Loucy (cell line): ENCODE measurements around the gene KIF13A.

Source experiments
- H2AFZ ChIP-seq: fragments of 200-600 bp; sonication (generic); 2 replicates; pipeline ENCODE4 v1.6.0; 2016; ENCODE audit warnings: antibody characterized with exemption, mild to moderate bottlenecking, low read length, moderate library complexity
- H3F3A ChIP-seq: fragments of 200-600 bp; 2 replicates; pipeline ENCODE4 v1.6.0; 2016; ENCODE audit warnings: antibody characterized with exemption, low read depth, mild to moderate bottlenecking
- H3K27me3 ChIP-seq: fragments of 200-600 bp; sonication (generic); 2 replicates; pipeline ENCODE4 v1.6.1; 2014; ENCODE audit warnings: low read length, mild to moderate bottlenecking; ENCODE audit not compliant: insufficient read depth, poor library complexity, severe bottlenecking
- H3K36me3 ChIP-seq: fragments of 200-600 bp; sonication (generic); 2 replicates; pipeline ENCODE4 v1.6.1; 2016; ENCODE audit warnings: low read length; ENCODE audit not compliant: insufficient read depth
- H3K4me1 ChIP-seq: fragments of 200-600 bp; sonication (generic); 2 replicates; pipeline ENCODE4 v1.5.1; 2014; ENCODE audit warnings: low read length, mild to moderate bottlenecking; ENCODE audit not compliant: insufficient read depth, poor library complexity, severe bottlenecking
- H3K4me2 ChIP-seq: fragments of 200-600 bp; sonication (generic); 2 replicates; pipeline ENCODE4 v1.6.0; 2014; ENCODE audit warnings: antibody characterized with exemption, low read length, low read depth, mild to moderate bottlenecking; ENCODE audit not compliant: poor library complexity, severe bottlenecking
- H3K4me3 ChIP-seq: fragments of 200-600 bp; sonication (generic); 2 replicates; pipeline ENCODE4 v1.5.1; 2014; ENCODE audit warnings: low read length, mild to moderate bottlenecking, mixed read lengths; ENCODE audit not compliant: poor library complexity, severe bottlenecking
- H3K79me2 ChIP-seq: fragments of 200-600 bp; sonication (generic); 2 replicates; pipeline ENCODE4 v1.6.1; 2014; ENCODE audit warnings: low read length; ENCODE audit not compliant: insufficient read depth
- H3K9ac ChIP-seq: fragments of 200-600 bp; sonication (generic); 2 replicates; pipeline ENCODE4 v1.6.0; 2014; ENCODE audit warnings: mild to moderate bottlenecking, low read depth, low read length, moderate library complexity; ENCODE audit not compliant: poor library complexity, severe bottlenecking
- H3K9me2 ChIP-seq: fragments of 200-600 bp; sonication (generic); replicated peaks from 2 replicates; pipeline ENCODE4 v1.6.1; 2016; ENCODE audit warnings: low read depth, low read length, mixed read lengths
- H3K9me3 ChIP-seq: fragments of 200-600 bp; sonication (generic); 2 replicates; pipeline ENCODE4 v1.6.1; 2014; ENCODE audit warnings: mild to moderate bottlenecking, antibody characterized with exemption, low read length, low read depth; ENCODE audit not compliant: insufficient read depth
- H4K20me1 ChIP-seq: fragments of 200-600 bp; sonication (generic); 2 replicates; pipeline ENCODE4 v1.6.0; 2014; ENCODE audit warnings: antibody characterized with exemption, low read length, mild to moderate bottlenecking; ENCODE audit not compliant: insufficient read depth, poor library complexity, severe bottlenecking
- CTCF ChIP-seq: fragments of 200-600 bp; sonication (generic); conservative IDR thresholded peaks from 2 replicates; pipeline ENCODE4 v1.5.1; 2014; ENCODE audit warnings: mild to moderate bottlenecking, antibody characterized with exemption, low read length
- EZH2phosphoT487 ChIP-seq: fragments of 200-600 bp; IDR thresholded peaks from 2 replicates; pipeline ENCODE4 v1.6.1; 2018; ENCODE audit warnings: antibody characterized with exemption, mild to moderate bottlenecking, moderate library complexity, borderline replicate concordance

Gene KIF13A

DNA sequence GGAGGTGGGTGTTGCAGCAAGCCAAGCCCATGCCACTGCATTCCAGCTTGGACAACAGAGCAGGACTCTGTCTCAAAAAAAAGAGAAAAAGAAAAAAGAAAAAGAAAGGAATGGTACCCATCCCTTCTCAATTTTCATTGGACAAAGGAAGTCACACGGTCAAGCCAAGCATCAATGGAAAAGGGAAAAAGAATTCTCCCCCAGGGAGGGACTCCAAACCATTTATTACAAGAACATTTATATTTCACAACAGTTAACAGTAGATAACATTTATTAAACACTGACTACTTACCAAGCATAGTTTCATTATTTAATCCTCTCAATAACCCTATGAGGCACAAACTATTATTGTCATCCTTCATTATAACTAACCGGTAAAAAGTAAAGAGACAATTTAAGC, 6.6 kb upstream of the KIF13A start:
- H3K36me3 ChIP-seq: no peaks in the 10 kb centered on the region
- no peaks in the 10 kb centered on the region for H3F3A ChIP-seq
- H3K79me2 ChIP-seq: no peaks in the 10 kb centered on the region
- H3K9ac ChIP-seq: no peak overlapping the region
- H3K4me1 ChIP-seq: no peaks in the 10 kb centered on the region
- no peak for TF ChIP-seq EZH2phosphoT487
- no peak for TF ChIP-seq CTCF
- H3K4me2 ChIP-seq: no peak overlapping the region
- no peaks in the 10 kb centered on the region for H3K9me3 ChIP-seq
- H3K4me3 ChIP-seq: no peak overlapping the region
- H3K27me3 ChIP-seq: no peaks in the 10 kb centered on the region
- H2AFZ ChIP-seq: no peak overlapping the region
- H4K20me1 ChIP-seq: no peaks in the 10 kb centered on the region
- H3K9me2 ChIP-seq: no peaks in the 10 kb centered on the region

GRCh38 chr6:17988422-17988944, 1.0 kb upstream of the KIF13A start:
- H3K4me1 ChIP-seq: peaks cover 25% of the 10 kb centered on the region

DNA sequence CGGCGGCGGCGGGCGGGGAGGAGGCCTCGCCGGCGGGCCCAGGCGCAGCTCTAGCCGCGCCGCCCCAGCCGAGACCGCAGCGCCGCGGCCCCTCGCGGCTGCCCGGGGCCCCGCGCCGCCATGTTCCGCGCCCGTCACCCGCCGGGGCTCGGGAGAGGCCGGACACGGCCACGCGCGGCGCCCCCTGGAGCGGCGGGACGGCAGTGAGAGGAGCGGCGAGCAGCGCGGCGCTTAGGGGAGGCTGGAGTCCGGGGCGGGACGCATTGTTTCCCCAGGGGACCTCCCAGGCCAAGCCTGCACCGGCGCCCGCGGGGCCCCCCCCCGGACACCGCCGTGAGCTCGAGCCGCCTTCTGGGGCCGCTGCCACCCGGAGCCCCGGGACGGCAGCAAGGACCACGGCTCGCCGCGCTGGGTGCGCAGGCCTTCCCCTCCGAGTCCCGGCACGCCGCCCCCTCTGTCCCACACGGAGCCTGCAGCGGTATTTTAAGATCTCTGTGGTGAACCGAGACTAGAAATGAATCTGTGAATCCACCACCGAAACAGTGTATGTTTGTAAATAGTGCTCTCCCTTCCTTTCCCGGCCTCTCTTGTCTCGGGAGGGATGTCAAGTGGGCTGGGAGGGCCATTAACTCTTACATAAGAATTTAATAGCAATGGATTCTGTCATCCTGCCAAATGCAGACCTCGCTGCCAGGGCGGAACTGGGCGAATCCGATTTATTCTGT, 424 bp upstream of the KIF13A start:
- no peak for TF ChIP-seq EZH2phosphoT487
- TF ChIP-seq CTCF: 0 out of 2 replicates have a peak, but pooled peaks have one; percentile 21
- H3K27me3 ChIP-seq: no peaks in the 10 kb centered on the region
- H3K9ac ChIP-seq: peak overlapping the region; percentile 55

More at GRCh38 chr6:17988422-17988944, 1.0 kb upstream of the KIF13A start:
- Histone ChIP-seq H3K9me2 (no peaks in the 10 kb centered on the region), H2AFZ (peak overlapping the region; percentile 90), H3F3A (no peaks in the 10 kb centered on the region), H3K4me3 (peak overlapping the region; percentile 83), H3K9ac (peak overlapping the region; percentile 55), H3K27me3 (no peaks in the 10 kb centered on the region), H3K36me3 (no peaks in the 10 kb centered on the region), H3K9me3 (no peaks in the 10 kb centered on the region), H3K79me2 (0 out of 2 replicates have a peak, but pooled peaks cover 5% of the 10 kb centered on the region), H4K20me1 (no peaks in the 10 kb centered on the region), H3K4me2 (peak overlapping the region; percentile 89)
- TF ChIP-seq CTCF (no peak), EZH2phosphoT487 (no peak)

More for the DNA sequence above, 424 bp upstream of the KIF13A start:
- H3K9me3 ChIP-seq: no peaks in the 10 kb centered on the region
- no peaks in the 10 kb centered on the region for H3K36me3 ChIP-seq
- H3K79me2 ChIP-seq: 0 out of 2 replicates have a peak, but pooled peaks cover 5% of the 10 kb centered on the region
- no peaks in the 10 kb centered on the region for H4K20me1 ChIP-seq
- peak overlapping the region; percentile 83 for H3K4me3 ChIP-seq
- H3K9me2 ChIP-seq: no peaks in the 10 kb centered on the region
- H2AFZ ChIP-seq: peak overlapping the region; percentile 90
- H3K4me1 ChIP-seq: peaks cover 25% of the 10 kb centered on the region
- H3F3A ChIP-seq: no peaks in the 10 kb centered on the region
- peak overlapping the region; percentile 89 for H3K4me2 ChIP-seq
